ENCODE results near the gene FRAS1.
"Not testable (repeated sequence)": the region's sequence is repeated elsewhere in the genome, so short reads cannot be mapped to it uniquely, and the experiment has no call there.

The FRAS1 gene

GRCh38 chr4:78325271-78326157 lies 268.4 kb downstream of the FRAS1 start:
- peak; percentile 47 for DNase-seq (ENCODE audit: low spot score)

GRCh38 chr4:78328591-78328990 lies 271.5 kb downstream of the FRAS1 start:
- not testable (repeated sequence) for DNase-seq (ENCODE audit: low spot score)

GRCh38 chr4:78331186-78331585 lies 274.1 kb downstream of the FRAS1 start:
- DNase-seq (ENCODE audit: low spot score), result no peak

GRCh38 chr4:78331965-78332364 lies 274.8 kb downstream of the FRAS1 start:
- no peak for DNase-seq (ENCODE audit: low spot score)

- DNase-seq (ENCODE audit: low spot score), result no peak
These were observed 275.9 kb downstream of the FRAS1 start for GRCh38 chr4:78332976-78333375.

- DNase-seq (ENCODE audit: low spot score), result no peak
These were observed 279.2 kb downstream of the FRAS1 start for GRCh38 chr4:78336093-78336943.

GRCh38 chr4:78337244-78338020 lies 280.3 kb downstream of the FRAS1 start:
- no peak for DNase-seq (ENCODE audit: low spot score)

GRCh38 chr4:78342125-78342524 lies 285.0 kb downstream of the FRAS1 start:
- no peak for DNase-seq (ENCODE audit: low spot score)

GRCh38 chr4:78343682-78344081 lies 286.6 kb downstream of the FRAS1 start:
- no peak for DNase-seq (ENCODE audit: low spot score)

GRCh38 chr4:78345237-78345636 lies 288.1 kb downstream of the FRAS1 start:
- DNase-seq (ENCODE audit: low spot score), result no peak

GRCh38 chr4:78346222-78346621 lies 289.1 kb downstream of the FRAS1 start:
- DNase-seq (ENCODE audit: low spot score), result no peak

GRCh38 chr4:78347527-78347926 lies 290.4 kb downstream of the FRAS1 start:
- no peak for DNase-seq (ENCODE audit: low spot score)

- DNase-seq (ENCODE audit: low spot score), result no peak
These were observed 296.8 kb downstream of the FRAS1 start for GRCh38 chr4:78353921-78354320.

GRCh38 chr4:78354782-78355181 lies 297.7 kb downstream of the FRAS1 start:
- DNase-seq (ENCODE audit: low spot score), result no peak

GRCh38 chr4:78355306-78355705 lies 298.2 kb downstream of the FRAS1 start:
- DNase-seq (ENCODE audit: low spot score), result no peak

GRCh38 chr4:78356251-78356786 lies 299.2 kb downstream of the FRAS1 start:
- peak; percentile 32 for DNase-seq (ENCODE audit: low spot score)

GRCh38 chr4:78357122-78357521 lies 300.0 kb downstream of the FRAS1 start:
- no peak for DNase-seq (ENCODE audit: low spot score)

GRCh38 chr4:78360466-78360865 lies 303.3 kb downstream of the FRAS1 start:
- DNase-seq (ENCODE audit: low spot score), result no peak

GRCh38 chr4:78361621-78362120 lies 304.5 kb downstream of the FRAS1 start:
- no peak for DNase-seq (ENCODE audit: low spot score)

- no peak for DNase-seq (ENCODE audit: low spot score)
These were observed 305.2 kb downstream of the FRAS1 start for GRCh38 chr4:78362310-78362709.

- no peak for DNase-seq (ENCODE audit: low spot score)
These were observed 306.0 kb downstream of the FRAS1 start for GRCh38 chr4:78363031-78363570.

Measured in kidney tubule cell (primary cell).